Kidney epithelial cell (primary cell): Measurements from ENCODE around the gene COPG2. TPM values are rescaled to one million over a fixed set of nuclear protein-coding genes. Genes with fewer than 3 reads are reported as not detected.

Experiments used
- DNase-seq: peaks from one replicate; pipeline ENCODE4 v3.0.0-alpha.2; 2010; ENCODE audit warnings: low read depth
- H3K27me3 ChIP-seq: 2 replicates; pipeline ENCODE4 v1.6.0; 2011; ENCODE audit warnings: low read length; ENCODE audit not compliant: control insufficient read depth, insufficient read depth
- H3K36me3 ChIP-seq: 2 replicates; pipeline ENCODE4 v1.5.1; 2011; ENCODE audit warnings: low read length; ENCODE audit not compliant: control insufficient read depth, insufficient read depth
- H3K4me3 ChIP-seq: 2 replicates; pipeline ENCODE4 v1.5.1; 2011; ENCODE audit warnings: low read depth, mild to moderate bottlenecking, control low read depth, low read length
- CTCF ChIP-seq: IDR thresholded peaks from 2 replicates; pipeline ENCODE4 v1.5.1; 2011; ENCODE audit warnings: mild to moderate bottlenecking, moderate library complexity, low read length, control low read depth, inconsistent platforms; ENCODE audit not compliant: insufficient read depth, poor library complexity, severe bottlenecking
- total RNA-seq: library from RNA; depleted of rRNA; stranded (reverse); fragments of >200 nt; gene quantifications from 2 replicates; pipeline ENCODE4 v1.2.3, GENCODE V29; 2015

COPG2 gene
- total RNA-seq, 1 donor from 2014 or later: 37.9 TPM

- TF ChIP-seq CTCF: no peak
- Histone ChIP-seq H3K36me3 (no peaks in the 10 kb centered on the region), H3K4me3 (no peak overlapping the region), H3K27me3 (no peaks in the 10 kb centered on the region)
- no peak for DNase-seq
Observed at GRCh38 chr7:130488392-130489139, 180.0 kb downstream of the COPG2 start.

- H3K4me3 ChIP-seq: no peak overlapping the region
- H3K36me3 ChIP-seq: no peaks in the 10 kb centered on the region
- H3K27me3 ChIP-seq: no peaks in the 10 kb centered on the region
- TF ChIP-seq CTCF: no peak
- peak; percentile 42 for DNase-seq
Observed at GRCh38 chr7:130486954-130487436, 181.6 kb downstream of the COPG2 start.

- TF ChIP-seq CTCF: peak; percentile 62
- DNase-seq: no peak
- H3K4me3 ChIP-seq: peak overlapping the region; percentile 18
- H3K27me3 ChIP-seq: no peaks in the 10 kb centered on the region
- H3K36me3 ChIP-seq: no peaks in the 10 kb centered on the region
Observed at GRCh38 chr7:130486114-130486953, 182.2 kb downstream of the COPG2 start.

- DNase-seq: no peak
- H3K27me3 ChIP-seq: no peaks in the 10 kb centered on the region
- no peak overlapping the region for H3K4me3 ChIP-seq
- H3K36me3 ChIP-seq: no peaks in the 10 kb centered on the region
- no peak for TF ChIP-seq CTCF
Observed at GRCh38 chr7:130485734-130486113, 182.8 kb downstream of the COPG2 start.

- no peak for DNase-seq
- no peak for TF ChIP-seq CTCF
- H3K36me3 ChIP-seq: no peaks in the 10 kb centered on the region
- no peak overlapping the region for H3K4me3 ChIP-seq
- no peaks in the 10 kb centered on the region for H3K27me3 ChIP-seq
Observed at GRCh38 chr7:130483031-130483430, 185.5 kb downstream of the COPG2 start.

- H3K4me3 ChIP-seq: no peak overlapping the region
- no peak for TF ChIP-seq CTCF
Observed at GRCh38 chr7:130481898-130482297, 186.7 kb downstream of the COPG2 start.

More at GRCh38 chr7:130481898-130482297, 186.7 kb downstream of the COPG2 start:
- no peak for DNase-seq
- Histone ChIP-seq H3K36me3 (no peaks in the 10 kb centered on the region), H3K27me3 (no peaks in the 10 kb centered on the region)
